MM.1S (cell line): ENCODE data around the gene MYADML2.

ENCODE experiments used
- DNase-seq: peaks from one replicate; pipeline ENCODE4 v3.0.0-alpha.2; 2015
- H2AFZ ChIP-seq: fragments of 300-600 bp; sonication (generic); 2 replicates; pipeline ENCODE4 v1.6.0; 2016; ENCODE audit warnings: antibody characterized with exemption, low read length
- H3F3A ChIP-seq: fragments of 300-600 bp; sonication (generic); 2 replicates; pipeline ENCODE4 v1.6.1; 2016; ENCODE audit warnings: mild to moderate bottlenecking, antibody characterized with exemption, low read length, moderate library complexity, mixed read lengths; ENCODE audit not compliant: insufficient read depth
- H3K27ac ChIP-seq: fragments of 300-600 bp; sonication (generic); 2 replicates; pipeline ENCODE4 v1.5.1; 2016; ENCODE audit warnings: mild to moderate bottlenecking, low read length
- H3K27me3 ChIP-seq: fragments of 300-600 bp; sonication (generic); replicated peaks from 2 replicates; pipeline ENCODE4 v1.6.0; 2016; ENCODE audit warnings: low read length; ENCODE audit not compliant: insufficient read depth
- H3K36me3 ChIP-seq: fragments of 300-600 bp; sonication (generic); replicated peaks from 2 replicates; pipeline ENCODE4 v1.6.1; 2016; ENCODE audit warnings: mild to moderate bottlenecking, low read length, mixed read lengths; ENCODE audit not compliant: insufficient read depth
- H3K4me1 ChIP-seq: fragments of 300-600 bp; sonication (generic); 2 replicates; pipeline ENCODE4 v1.6.1; 2016; ENCODE audit warnings: low read length, mixed read lengths
- H3K4me2 ChIP-seq: fragments of 300-600 bp; sonication (generic); 2 replicates; pipeline ENCODE4 v1.6.0; 2016; ENCODE audit warnings: low read depth, low read length
- H3K4me3 ChIP-seq: fragments of 300-600 bp; sonication (generic); 2 replicates; pipeline ENCODE4 v1.5.1; 2016; ENCODE audit warnings: low read length, mixed read lengths
- H3K79me2 ChIP-seq: fragments of 300-600 bp; sonication (generic); 2 replicates; pipeline ENCODE4 v1.6.1; 2016; ENCODE audit warnings: mixed run types, low read length, mixed read lengths
- H3K9ac ChIP-seq: fragments of 300-600 bp; sonication (generic); 2 replicates; pipeline ENCODE4 v1.6.1; 2016; ENCODE audit warnings: low read length, mixed read lengths
- H3K9me2 ChIP-seq: fragments of 300-600 bp; sonication (generic); replicated peaks from 2 replicates; pipeline ENCODE4 v1.6.1; 2016; ENCODE audit warnings: mild to moderate bottlenecking, low read length, mixed read lengths; ENCODE audit not compliant: insufficient read depth
- H3K9me3 ChIP-seq: fragments of 300-600 bp; sonication (generic); replicated peaks from 2 replicates; pipeline ENCODE4 v1.6.1; 2016; ENCODE audit warnings: mild to moderate bottlenecking, low read length, mixed read lengths; ENCODE audit not compliant: insufficient read depth
- H4K20me1 ChIP-seq: fragments of 300-600 bp; sonication (generic); 2 replicates; pipeline ENCODE4 v1.6.1; 2016; ENCODE audit warnings: mild to moderate bottlenecking, low read length, moderate library complexity, mixed read lengths; ENCODE audit not compliant: insufficient read depth
- CTCF ChIP-seq: fragments of 300-600 bp; sonication (generic); IDR thresholded peaks from 2 replicates; pipeline ENCODE4 v1.5.1; 2016; ENCODE audit warnings: antibody characterized with exemption, low read length, mixed read lengths
- EZH2 ChIP-seq: fragments of 300-600 bp; sonication (generic); optimal IDR thresholded peaks from 2 replicates; pipeline ENCODE3; 2017; ENCODE audit warnings: low read depth, mild to moderate bottlenecking, antibody characterized with exemption, low read length, mixed read lengths
- EZH2phosphoT487 ChIP-seq: fragments of 300-600 bp; sonication (generic); IDR thresholded peaks from 2 replicates; pipeline ENCODE4 v1.6.1; 2018; ENCODE audit warnings: antibody characterized with exemption, low read length

Gene MYADML2

GRCh38 chr17:81898885-81899284 lies 48.1 kb downstream of the MYADML2 start:
- Histone ChIP-seq H3F3A (no peaks in the 10 kb centered on the region), H3K79me2 (0 out of 2 replicates have a peak, but pooled peaks cover 3% of the 10 kb centered on the region), H3K9ac (no peak overlapping the region), H3K4me3 (no peak overlapping the region), H3K9me3 (no peaks in the 10 kb centered on the region), H3K27me3 (no peaks in the 10 kb centered on the region; the same call in 1 of the 2 replicates), H3K36me3 (no peaks in the 10 kb centered on the region), H3K4me1 (no peaks in the 10 kb centered on the region), H2AFZ (no peak overlapping the region), H4K20me1 (no peaks in the 10 kb centered on the region), H3K9me2 (no peaks in the 10 kb centered on the region), H3K27ac (no peak overlapping the region), H3K4me2 (no peak overlapping the region)
- TF ChIP-seq EZH2 (no peak), EZH2phosphoT487 (no peak), CTCF (no peak)
- DNase-seq, result no peak

GRCh38 chr17:81898029-81898866 lies 48.8 kb downstream of the MYADML2 start:
- no peak for DNase-seq
- Histone ChIP-seq H4K20me1 (no peaks in the 10 kb centered on the region), H3K36me3 (no peaks in the 10 kb centered on the region), H2AFZ (no peak overlapping the region), H3K4me2 (no peak overlapping the region), H3K4me3 (no peak overlapping the region), H3K79me2 (peaks cover 8% of the 10 kb centered on the region), H3K27me3 (no peaks in the 10 kb centered on the region; the same call in 1 of the 2 replicates), H3K4me1 (no peaks in the 10 kb centered on the region), H3K9me3 (no peaks in the 10 kb centered on the region), H3K9ac (no peak overlapping the region), H3K9me2 (no peaks in the 10 kb centered on the region), H3K27ac (no peak overlapping the region), H3F3A (no peaks in the 10 kb centered on the region)
- no peak for TF ChIP-seq CTCF
- TF ChIP-seq EZH2, result no peak
- no peak for TF ChIP-seq EZH2phosphoT487

- H3K27me3 ChIP-seq, result no peaks in the 10 kb centered on the region
- no peak overlapping the region for H3K4me2 ChIP-seq
- no peak overlapping the region for H3K9ac ChIP-seq
- no peak overlapping the region for H2AFZ ChIP-seq
- peaks cover 27% of the 10 kb centered on the region for H3K79me2 ChIP-seq
- H3K27ac ChIP-seq, result no peak overlapping the region
- no peak for DNase-seq
- no peak for TF ChIP-seq EZH2phosphoT487
- no peak for TF ChIP-seq EZH2
- TF ChIP-seq CTCF, result no peak
- no peaks in the 10 kb centered on the region for H3K9me3 ChIP-seq
- no peaks in the 10 kb centered on the region for H4K20me1 ChIP-seq
- peaks cover 5% of the 10 kb centered on the region for H3F3A ChIP-seq
- H3K9me2 ChIP-seq, result no peaks in the 10 kb centered on the region
- no peaks in the 10 kb centered on the region for H3K36me3 ChIP-seq
- H3K4me3 ChIP-seq, result no peak overlapping the region
- no peaks in the 10 kb centered on the region for H3K4me1 ChIP-seq
Measured at GRCh38 chr17:81895400-81895799, 51.6 kb downstream of the MYADML2 start.
